ENCODE results near the gene IRX2. TPM values are rescaled to one million over a fixed set of nuclear protein-coding genes. Genes with fewer than 3 reads are reported as not detected.

Gene IRX2
- total RNA-seq, 1 experiment from 2014 or later: not detected

GRCh38 chr5:2703615-2704014 lies 47.9 kb downstream of the IRX2 start:
- ChIA-PET POLR2A (ENCODE audit: unreplicated experiment) (no interaction called here), CTCF (no interaction called here)
- H3K27ac ChIP-seq: no peak overlapping the region
- H3F3A ChIP-seq (ENCODE audit: insufficient read depth, low read depth): no peaks in the 10 kb centered on the region
- no TSS peak for BruUV-seq (replicated peaks)
- H3K9me2 ChIP-seq (ENCODE audit: insufficient read depth): no peaks in the 10 kb centered on the region
- H3K36me3 ChIP-seq (ENCODE audit: low read depth): no peaks in the 10 kb centered on the region
- TF ChIP-seq CTCF (conservative IDR thresholded peaks at IDR 0.05) (no peak), EZH2 (IDR thresholded peaks at IDR 0.05; ENCODE audit: low read depth) (peak; percentile 60; the same call in 1 of the 2 replicates)
- no peak for DNase-seq
- no peaks in the 10 kb centered on the region for H4K20me1 ChIP-seq (ENCODE audit: insufficient read depth)
- no peaks in the 10 kb centered on the region for H3K9me3 ChIP-seq (ENCODE audit: insufficient read depth, low read depth)
- H3K4me1 ChIP-seq (replicated peaks; ENCODE audit: insufficient read depth): no peaks in the 10 kb centered on the region
- intact Hi-C loops (cut with micrococcal nuclease; ENCODE audit: unreplicated experiment): no loop called here
- H3K4me2 ChIP-seq: no peak overlapping the region
- no peaks in the 10 kb centered on the region for H3K79me2 ChIP-seq (ENCODE audit: low read depth)
- H3K27me3 ChIP-seq (ENCODE audit: insufficient read depth, low read depth): peaks cover 95% of the 10 kb centered on the region
- no peak overlapping the region for H2AFZ ChIP-seq
- no peak overlapping the region for H3K4me3 ChIP-seq

- Histone ChIP-seq H3K27ac (no peak overlapping the region), H3K79me2 (ENCODE audit: low read depth) (no peaks in the 10 kb centered on the region), H2AFZ (no peak overlapping the region), H3K4me1 (replicated peaks; ENCODE audit: insufficient read depth) (no peaks in the 10 kb centered on the region), H3F3A (ENCODE audit: insufficient read depth, low read depth) (no peaks in the 10 kb centered on the region), H4K20me1 (ENCODE audit: insufficient read depth) (no peaks in the 10 kb centered on the region), H3K27me3 (ENCODE audit: insufficient read depth, low read depth) (peaks cover 95% of the 10 kb centered on the region), H3K4me3 (no peak overlapping the region), H3K9me2 (ENCODE audit: insufficient read depth) (no peaks in the 10 kb centered on the region), H3K9me3 (ENCODE audit: insufficient read depth, low read depth) (no peaks in the 10 kb centered on the region), H3K4me2 (no peak overlapping the region), H3K36me3 (ENCODE audit: low read depth) (no peaks in the 10 kb centered on the region)
- DNase-seq: no peak
- POLR2A ChIA-PET (ENCODE audit: unreplicated experiment): no interaction called here
- intact Hi-C loops (cut with micrococcal nuclease; ENCODE audit: unreplicated experiment): no loop called here
- TF ChIP-seq CTCF (conservative IDR thresholded peaks at IDR 0.05): no peak
- no peak for TF ChIP-seq EZH2 (IDR thresholded peaks at IDR 0.05; ENCODE audit: low read depth)
- CTCF ChIA-PET: no interaction called here
- BruUV-seq (replicated peaks): no TSS peak
These were observed 48.4 kb downstream of the IRX2 start for GRCh38 chr5:2703041-2703440.

- TF ChIP-seq EZH2 (IDR thresholded peaks at IDR 0.05; ENCODE audit: low read depth) (no peak), CTCF (conservative IDR thresholded peaks at IDR 0.05) (no peak)
- Histone ChIP-seq H3K4me1 (replicated peaks; ENCODE audit: insufficient read depth) (no peaks in the 10 kb centered on the region), H2AFZ (no peak overlapping the region), H4K20me1 (ENCODE audit: insufficient read depth) (no peaks in the 10 kb centered on the region), H3K4me2 (no peak overlapping the region), H3K9me3 (ENCODE audit: insufficient read depth, low read depth) (no peaks in the 10 kb centered on the region), H3K9me2 (ENCODE audit: insufficient read depth) (no peaks in the 10 kb centered on the region), H3K27me3 (ENCODE audit: insufficient read depth, low read depth) (peaks cover 100% of the 10 kb centered on the region), H3K4me3 (no peak overlapping the region), H3K27ac (no peak overlapping the region), H3K36me3 (ENCODE audit: low read depth) (no peaks in the 10 kb centered on the region), H3F3A (ENCODE audit: insufficient read depth, low read depth) (no peaks in the 10 kb centered on the region), H3K79me2 (ENCODE audit: low read depth) (no peaks in the 10 kb centered on the region)
- no peak for DNase-seq
- BruUV-seq (replicated peaks): no TSS peak
- CTCF ChIA-PET: no interaction called here
- intact Hi-C loops (cut with micrococcal nuclease; ENCODE audit: unreplicated experiment): no loop called here
- POLR2A ChIA-PET (ENCODE audit: unreplicated experiment): no interaction called here
These were observed 49.2 kb downstream of the IRX2 start for GRCh38 chr5:2702096-2702879.
